Measurements from ENCODE around the gene KIF21A. TPM values are rescaled to one million over a fixed set of nuclear protein-coding genes. Genes with fewer than 3 reads are reported as not detected.

Gene KIF21A
- total RNA-seq, 1 experiment from 2014 or later: 29.1 TPM

DNA sequence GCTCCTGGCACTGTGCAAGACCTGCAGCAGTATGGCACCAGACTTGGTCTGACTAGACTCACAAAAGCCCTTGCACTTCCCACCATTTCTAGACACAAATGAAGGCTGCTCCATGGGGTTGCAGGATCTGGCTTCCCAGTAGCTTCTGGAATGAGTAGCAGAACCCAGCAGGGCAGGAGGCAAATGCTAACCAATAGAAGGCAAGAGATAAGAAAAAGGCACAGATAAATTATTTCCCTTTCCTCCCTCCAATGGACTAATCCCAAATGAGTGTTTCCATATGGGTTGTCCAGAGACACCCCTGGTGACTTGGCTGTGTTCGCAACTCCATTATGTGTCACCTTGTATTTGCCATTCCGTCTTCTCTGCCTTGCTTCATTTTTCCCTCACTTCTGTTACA, 49.7 kb downstream of the KIF21A start:
- no peak overlapping the region for H3K27ac ChIP-seq (ENCODE audit: low read depth, low read length)
- no peak overlapping the region for H3K9ac ChIP-seq (ENCODE audit: low read length)
- ChIA-PET CTCF (no interaction called here), POLR2A (no interaction called here), RAD21 (ENCODE audit: low non-redundant PET in 1 of 2, low total read pairs in 2 of 2, uncharacterized antibody in 2 of 2, unreplicated experiment in 2 of 2) (no interaction called here)
- no peaks in the 10 kb centered on the region for H3K9me3 ChIP-seq (ENCODE audit: control insufficient read depth in 1 of 2, insufficient read depth in 1 of 2, low read depth in 1 of 2, low read length in 2 of 2)
- H3K9me2 ChIP-seq (ENCODE audit: insufficient read depth): no peaks in the 10 kb centered on the region
- H2AFZ ChIP-seq (ENCODE audit: low read depth, low read length, poor library complexity, severe bottlenecking): no peak overlapping the region
- TF ChIP-seq CBX3 (IDR thresholded peaks at IDR 0.05; ENCODE audit: low read depth) (no peak), RAD21 (IDR thresholded peaks at IDR 0.05; ENCODE audit: low read depth) (no peak), SP1 (IDR thresholded peaks at IDR 0.05; ENCODE audit: low read depth) (no peak), ATF3 (IDR thresholded peaks at IDR 0.05) (no peak), CEBPB (IDR thresholded peaks at IDR 0.05; ENCODE audit: low read depth) (no peak), SIN3A (IDR thresholded peaks at IDR 0.05; ENCODE audit: low read depth) (no peak), FOSL1 (IDR thresholded peaks at IDR 0.05; ENCODE audit: low read depth) (no peak), SRF (IDR thresholded peaks at IDR 0.05; ENCODE audit: low read depth) (no peak), ZBTB33 (IDR thresholded peaks at IDR 0.05; ENCODE audit: extremely low read depth, insufficient replicate concordance, low read length) (no peak), EZH2phosphoT487 (IDR thresholded peaks at IDR 0.05; ENCODE audit: borderline replicate concordance) (no peak), ZFX (IDR thresholded peaks at IDR 0.05) (no peak), POLR2A (IDR thresholded peaks at IDR 0.05; ENCODE audit: borderline replicate concordance, extremely low read depth, insufficient read depth, insufficient read length) (no peak), ZNF274 (IDR thresholded peaks at IDR 0.05; ENCODE audit: low read depth, low read length) (no peak)
- TF ChIP-seq, protein P1, sequence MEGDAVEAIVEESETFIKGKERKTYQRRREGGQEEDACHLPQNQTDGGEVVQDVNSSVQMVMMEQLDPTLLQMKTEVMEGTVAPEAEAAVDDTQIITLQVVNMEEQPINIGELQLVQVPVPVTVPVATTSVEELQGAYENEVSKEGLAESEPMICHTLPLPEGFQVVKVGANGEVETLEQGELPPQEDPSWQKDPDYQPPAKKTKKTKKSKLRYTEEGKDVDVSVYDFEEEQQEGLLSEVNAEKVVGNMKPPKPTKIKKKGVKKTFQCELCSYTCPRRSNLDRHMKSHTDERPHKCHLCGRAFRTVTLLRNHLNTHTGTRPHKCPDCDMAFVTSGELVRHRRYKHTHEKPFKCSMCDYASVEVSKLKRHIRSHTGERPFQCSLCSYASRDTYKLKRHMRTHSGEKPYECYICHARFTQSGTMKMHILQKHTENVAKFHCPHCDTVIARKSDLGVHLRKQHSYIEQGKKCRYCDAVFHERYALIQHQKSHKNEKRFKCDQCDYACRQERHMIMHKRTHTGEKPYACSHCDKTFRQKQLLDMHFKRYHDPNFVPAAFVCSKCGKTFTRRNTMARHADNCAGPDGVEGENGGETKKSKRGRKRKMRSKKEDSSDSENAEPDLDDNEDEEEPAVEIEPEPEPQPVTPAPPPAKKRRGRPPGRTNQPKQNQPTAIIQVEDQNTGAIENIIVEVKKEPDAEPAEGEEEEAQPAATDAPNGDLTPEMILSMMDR (IDR thresholded peaks at IDR 0.05 in 2 of 3, conservative IDR thresholded peaks at IDR 0.05 in 1 of 3; ENCODE audit: borderline replicate concordance in 1 of 3, insufficient read depth in 1 of 3, low read depth in 2 of 3, low read length in 2 of 3): no peak
- no TSS peak for BruUV-seq (replicated peaks)
- H4K20me1 ChIP-seq (ENCODE audit: insufficient read depth): no peaks in the 10 kb centered on the region
- no peaks in the 10 kb centered on the region for H3K4me1 ChIP-seq (ENCODE audit: control insufficient read depth in 1 of 2, insufficient read depth in 2 of 2, low read length in 2 of 2)
- no peak for ATAC-seq
- DNase-seq (ENCODE audit: low read depth, low spot score): no peak
- H3K79me2 ChIP-seq (ENCODE audit: insufficient read depth, low read length): 0 out of 2 replicates have a peak, but pooled peaks cover 3% of the 10 kb centered on the region
- H3K4me2 ChIP-seq (ENCODE audit: low read length): no peak overlapping the region
- no peak overlapping the region for H3K4me3 ChIP-seq (replicated peaks in 1 of 2; ENCODE audit: low read depth in 1 of 2, low read length in 2 of 2)
- no peaks in the 10 kb centered on the region for H3K27me3 ChIP-seq (ENCODE audit: insufficient read depth, low read length)
- H3K36me3 ChIP-seq (ENCODE audit: control insufficient read depth in 1 of 2, insufficient read depth in 2 of 2, low read length in 2 of 2): no peaks in the 10 kb centered on the region
- intact Hi-C loops (cut with micrococcal nuclease): no loop called here

All from HCT116 (cell line).